IMR-90 (cell line): Measurements from ENCODE around the gene HMG20A. TPM values are rescaled to one million over a fixed set of nuclear protein-coding genes. Genes with fewer than 3 reads are reported as not detected.

Source experiments
- ATAC-seq: fragments of 200-7000 bp; cut with Tn5 transposase; 2 replicates; pipeline ENCODE4 v1.9.1; 2020; ENCODE audit warnings: low read depth, mild to moderate bottlenecking, moderate library complexity
- BruUV-seq: library from RNA; stranded (reverse); fragments of 400-500 nt; replicated peaks from 2 replicates; lab custom pipeline; 2021; lab: Mats Ljungman, UMichigan
- CTCF ChIA-PET: fragments of 300-600 bp; formaldehyde crosslinking; extraction: SDS; loops from one replicate; lab custom pipeline; 2021; ENCODE audit warnings: antibody characterized with exemption; lab: Yijun Ruan, JAX
- POLR2A ChIA-PET: fragments of 300-600 bp; sonication (Branson Sonifier 250); formaldehyde crosslinking; loops from one replicate; lab custom pipeline; 2022; ENCODE audit warnings: antibody characterized with exemption; ENCODE audit not compliant: unreplicated experiment; lab: Charles Lee
- DNase-seq: peaks from one replicate; pipeline ENCODE4 v3.0.0; 2013
- H2AFZ ChIP-seq: replicated peaks from 2 replicates; pipeline ENCODE3; 2013; ENCODE audit warnings: low read length, mild to moderate bottlenecking; ENCODE audit not compliant: poor library complexity
- H2AK5ac ChIP-seq: 2 replicates; pipeline ENCODE4 v1.6.1; 2013; ENCODE audit warnings: low read depth, low read length, inconsistent platforms
- H2AK9ac ChIP-seq: replicated peaks from 2 replicates; pipeline ENCODE3; 2013; ENCODE audit warnings: mild to moderate bottlenecking, low read depth, low read length, moderate library complexity; ENCODE audit not compliant: poor library complexity
- H2BK120ac ChIP-seq: 2 replicates; pipeline ENCODE4 v1.6.1; 2013; ENCODE audit warnings: low read depth, low read length, inconsistent platforms
- H2BK15ac ChIP-seq: 3 replicates; pipeline ENCODE4 v1.6.1; 2013; ENCODE audit warnings: low read depth, low read length, inconsistent platforms
- H2BK20ac ChIP-seq: 2 replicates; pipeline ENCODE4 v1.6.1; 2013; ENCODE audit warnings: low read depth, mild to moderate bottlenecking, inconsistent platforms, low read length, moderate library complexity
- H2BK5ac ChIP-seq: 2 replicates; pipeline ENCODE4 v1.6.1; 2013; ENCODE audit warnings: mild to moderate bottlenecking, low read depth, low read length, inconsistent platforms; ENCODE audit not compliant: poor library complexity, severe bottlenecking
- H3K14ac ChIP-seq: replicated peaks from 2 replicates; pipeline ENCODE4 v1.6.1; 2013; ENCODE audit warnings: low read depth, low read length, inconsistent platforms
- H3K18ac ChIP-seq: 2 replicates; pipeline ENCODE4 v1.6.1; 2013; ENCODE audit warnings: low read depth, low read length, control low read depth
- H3K23ac ChIP-seq: 2 replicates; pipeline ENCODE4 v1.6.1; 2013; ENCODE audit warnings: low read depth, low read length, inconsistent platforms
- H3K27ac ChIP-seq: 2 replicates; pipeline ENCODE4 v1.5.1; 2013; ENCODE audit warnings: mild to moderate bottlenecking, control low read depth, low read length; ENCODE audit not compliant: insufficient read depth
- H3K27me3 ChIP-seq: 2 replicates; pipeline ENCODE4 v1.6.1; 2013; ENCODE audit warnings: low read length; ENCODE audit not compliant: control insufficient read depth, insufficient read depth
- H3K36me3 ChIP-seq: 2 replicates; pipeline ENCODE4 v1.6.1; 2013; ENCODE audit warnings: low read length, mixed read lengths; ENCODE audit not compliant: control insufficient read depth, insufficient read depth
- H3K4ac ChIP-seq: 2 replicates; pipeline ENCODE4 v1.6.1; 2013; ENCODE audit warnings: low read depth, low read length, inconsistent platforms
- H3K4me1 ChIP-seq: 2 replicates; pipeline ENCODE4 v1.6.1; 2013; ENCODE audit warnings: low read length, mixed read lengths; ENCODE audit not compliant: control insufficient read depth, insufficient read depth
- H3K4me2 ChIP-seq: 2 replicates; pipeline ENCODE4 v1.6.1; 2013; ENCODE audit warnings: low read depth, mild to moderate bottlenecking, control low read depth, low read length, moderate library complexity
- H3K4me3 ChIP-seq: 2 replicates; pipeline ENCODE4 v1.5.1; 2013; ENCODE audit warnings: low read depth, mild to moderate bottlenecking, control low read depth, low read length, moderate library complexity; ENCODE audit not compliant: insufficient read depth
- H3K56ac ChIP-seq: 2 replicates; pipeline ENCODE4 v1.6.1; 2013; ENCODE audit warnings: low read length, inconsistent platforms; ENCODE audit not compliant: insufficient read depth; ENCODE audit errors: extremely low read depth
- H3K79me1 ChIP-seq, 2 experiments: 2 replicates each; pipeline ENCODE4 v1.6.1; 2013; ENCODE audit warnings: low read length in 2 of 2, inconsistent platforms in 1 of 2, low read depth in 1 of 2
- H3K9ac ChIP-seq: 2 replicates; pipeline ENCODE4 v1.6.1; 2013; ENCODE audit warnings: low read depth, low read length, control low read depth
- H3K9me1 ChIP-seq: 2 replicates; pipeline ENCODE4 v1.6.1; 2013; ENCODE audit warnings: low read length, inconsistent platforms; ENCODE audit not compliant: insufficient read depth
- H3K9me3 ChIP-seq: 2 replicates; pipeline ENCODE4 v1.6.1; 2013; ENCODE audit warnings: low read length; ENCODE audit not compliant: control insufficient read depth, insufficient read depth
- H4K20me1 ChIP-seq: 2 replicates; pipeline ENCODE4 v1.6.1; 2013; ENCODE audit warnings: low read length, inconsistent platforms; ENCODE audit not compliant: insufficient read depth
- H4K5ac ChIP-seq: 2 replicates; pipeline ENCODE4 v1.6.1; 2013; ENCODE audit warnings: mild to moderate bottlenecking, low read depth, low read length, control low read depth
- H4K8ac ChIP-seq, 2 experiments: 2 replicates each; pipeline ENCODE4 v1.6.1; 2013; ENCODE audit warnings: low read depth in 2 of 2, low read length in 2 of 2, control low read depth in 1 of 2, inconsistent platforms in 1 of 2
- H4K91ac ChIP-seq: 2 replicates; pipeline ENCODE4 v1.6.1; 2013; ENCODE audit warnings: low read depth, low read length, inconsistent platforms; ENCODE audit not compliant: insufficient read depth
- BHLHE40 ChIP-seq: fragments of 150-350 bp; IDR thresholded peaks from 2 replicates; pipeline ENCODE4 v1.6.1; 2016; ENCODE audit warnings: mild to moderate bottlenecking, low read depth, low read length
- MXI1 ChIP-seq: IDR thresholded peaks from 2 replicates; pipeline ENCODE4 v1.6.1; 2012; ENCODE audit warnings: low read depth, mild to moderate bottlenecking, low read length, moderate library complexity, borderline replicate concordance
- POLR2A ChIP-seq: IDR thresholded peaks from 2 replicates; pipeline ENCODE4 v1.6.1; 2012; ENCODE audit warnings: mild to moderate bottlenecking, low read depth, low read length
- RCOR1 ChIP-seq: IDR thresholded peaks from 2 replicates; pipeline ENCODE4 v1.6.1; 2012; ENCODE audit warnings: mild to moderate bottlenecking, low read length, improper control_type of control experiment; ENCODE audit not compliant: insufficient replicate concordance
- SMC3 ChIP-seq: fragments of 150-350 bp; IDR thresholded peaks from 2 replicates; pipeline ENCODE4 v1.6.1; 2016; ENCODE audit warnings: low read depth, mild to moderate bottlenecking, antibody characterized with exemption, low read length, moderate library complexity
- WGBS, 2 experiments: methylation state at CpG; one replicate each; pipeline versions ENCODE4 v1.1.5 to v1.1.7; 2013; ENCODE audit warnings: missing lambda C conversion rate in 2 of 2; ENCODE audit not compliant: insufficient read length in 1 of 2; ENCODE audit errors: extremely low coverage in 2 of 2; 5-methylcytosine and 5-hydroxymethylcytosine counted together
- dilution Hi-C: fragments of 300-500 bp; cut with HindIII; formaldehyde crosslinking; loops from one replicate; pipeline ENCODE4 v1.14.3; 2018; ENCODE audit warnings: low sequenced_read_pairs; ENCODE audit not compliant: unreplicated experiment
- in situ Hi-C: fragments of 300-500 bp; cut with MboI; formaldehyde crosslinking; loops from 3 replicates; pipeline ENCODE4 v1.14.3; 2019; ENCODE audit warnings: low sequenced_read_pairs, inconsistent platforms, mixed read lengths
- intact Hi-C: fragments of 100-400 bp; cut with micrococcal nuclease; formaldehyde crosslinking; loops from 2 replicates; pipeline ENCODE4 v1.10.0; 2022
- polyA plus RNA-seq, 3 experiments: library from polyadenylated mRNA; depleted of rRNA; stranded (reverse); fragments of >200 nt; gene quantifications; 2 replicates each; pipeline ENCODE4 v1.2.3, GENCODE V29; 2012; ENCODE audit warnings: low replicate concordance in 1 of 3
- total RNA-seq: library from RNA; depleted of rRNA; stranded (reverse); fragments of >200 nt; gene quantifications from 2 replicates; pipeline ENCODE4 v1.2.3, GENCODE V29; 2012
- TF ChIP-seq, protein P1 (sequence below): fragments of 150-350 bp; IDR thresholded peaks from 2 replicates; pipeline ENCODE4 v1.6.1; 2017; ENCODE audit warnings: mild to moderate bottlenecking, antibody characterized with exemption, low read length, low read depth
- TF ChIP-seq, protein P2 (sequence below): fragments of 150-350 bp; IDR thresholded peaks from 2 replicates; pipeline ENCODE4 v1.6.1; 2016; ENCODE audit warnings: low read depth, mild to moderate bottlenecking, low read length, moderate library complexity, borderline replicate concordance

The HMG20A gene
- total and polyA plus RNA-seq, 2 of the 4 experiments (the other 2 are of a cell fraction): 22.3 to 25.3 TPM

DNA sequence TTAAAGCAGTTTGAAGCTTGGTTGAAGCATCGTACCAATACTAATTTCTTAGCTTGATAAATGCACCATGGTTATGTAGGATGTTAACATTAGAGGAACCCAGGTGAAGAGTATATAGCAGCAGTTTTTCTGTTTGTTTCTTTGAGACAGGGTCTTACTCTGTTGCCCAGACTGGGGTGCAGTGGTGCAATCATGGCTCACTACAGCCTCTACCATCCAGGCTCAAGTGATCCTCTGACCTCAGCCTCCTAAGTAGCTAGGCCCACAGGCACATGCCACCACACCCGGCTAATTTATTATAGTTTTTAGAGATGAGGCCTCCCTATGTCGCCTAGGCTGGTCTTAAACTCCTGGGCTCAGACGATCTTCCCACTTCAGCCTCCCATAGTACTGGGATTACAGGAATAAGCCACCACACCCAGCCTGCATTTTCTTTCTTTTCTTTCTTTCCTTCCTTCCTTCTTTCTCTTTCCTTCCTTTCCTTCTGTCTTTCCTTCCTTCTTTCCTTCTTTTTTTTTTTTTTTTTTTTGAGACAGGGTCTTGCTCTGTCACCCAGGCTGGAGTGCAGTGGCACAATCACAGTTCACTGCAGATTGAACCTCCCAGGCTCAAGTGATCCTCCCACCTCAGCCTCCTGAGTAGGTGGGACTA, 6.9 kb upstream of the HMG20A start:
- no peak for TF ChIP-seq RCOR1
- TF ChIP-seq, protein P1, sequence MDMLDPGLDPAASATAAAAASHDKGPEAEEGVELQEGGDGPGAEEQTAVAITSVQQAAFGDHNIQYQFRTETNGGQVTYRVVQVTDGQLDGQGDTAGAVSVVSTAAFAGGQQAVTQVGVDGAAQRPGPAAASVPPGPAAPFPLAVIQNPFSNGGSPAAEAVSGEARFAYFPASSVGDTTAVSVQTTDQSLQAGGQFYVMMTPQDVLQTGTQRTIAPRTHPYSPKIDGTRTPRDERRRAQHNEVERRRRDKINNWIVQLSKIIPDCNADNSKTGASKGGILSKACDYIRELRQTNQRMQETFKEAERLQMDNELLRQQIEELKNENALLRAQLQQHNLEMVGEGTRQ: no peak
- TF ChIP-seq BHLHE40: no peak
- no peak for TF ChIP-seq MXI1
- TF ChIP-seq, protein P2, sequence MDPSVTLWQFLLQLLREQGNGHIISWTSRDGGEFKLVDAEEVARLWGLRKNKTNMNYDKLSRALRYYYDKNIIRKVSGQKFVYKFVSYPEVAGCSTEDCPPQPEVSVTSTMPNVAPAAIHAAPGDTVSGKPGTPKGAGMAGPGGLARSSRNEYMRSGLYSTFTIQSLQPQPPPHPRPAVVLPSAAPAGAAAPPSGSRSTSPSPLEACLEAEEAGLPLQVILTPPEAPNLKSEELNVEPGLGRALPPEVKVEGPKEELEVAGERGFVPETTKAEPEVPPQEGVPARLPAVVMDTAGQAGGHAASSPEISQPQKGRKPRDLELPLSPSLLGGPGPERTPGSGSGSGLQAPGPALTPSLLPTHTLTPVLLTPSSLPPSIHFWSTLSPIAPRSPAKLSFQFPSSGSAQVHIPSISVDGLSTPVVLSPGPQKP: no peak
- no peak for TF ChIP-seq SMC3
- TF ChIP-seq POLR2A: no peak
- WGBS, 2 experiments: no CpG with 5 or more reads among the region's 4 CpGs

More for the DNA sequence above, 6.9 kb upstream of the HMG20A start:
- Histone ChIP-seq H3K27me3 (no peaks in the 10 kb centered on the region), H3K23ac (no peak overlapping the region), H4K8ac (no peak overlapping the region), H2BK15ac (no peak overlapping the region), H3K4me1 (peaks cover 14% of the 10 kb centered on the region), H3K9me1 (peaks cover 14% of the 10 kb centered on the region), H2AK5ac (no peak overlapping the region), H2AFZ (no peak overlapping the region), H4K91ac (no peak overlapping the region), H3K14ac (no peak overlapping the region), H3K56ac (no peak overlapping the region), H3K4me3 (no peak overlapping the region), H2BK20ac (no peak overlapping the region), H3K36me3 (no peaks in the 10 kb centered on the region), H4K5ac (no peak overlapping the region), H4K20me1 (peaks cover 91% of the 10 kb centered on the region), H3K18ac (no peak overlapping the region), H2BK5ac (no peak overlapping the region), H2BK120ac (no peak overlapping the region), H3K9ac (no peak overlapping the region), H3K9me3 (no peaks in the 10 kb centered on the region), H3K27ac (no peak overlapping the region), H3K4me2 (no peak overlapping the region), H2AK9ac (no peak overlapping the region), H3K4ac (no peak overlapping the region), H3K79me1 (peaks cover 13 to 83% of the 10 kb centered on the region in 2 experiments; a peak in 3 of 4 replicates)
- dilution Hi-C loops (no loop called here), intact Hi-C loops (no loop called here), in situ Hi-C loops (no loop called here)
- no peak for DNase-seq
- POLR2A ChIA-PET: no interaction called here
- ATAC-seq: no peak
- BruUV-seq: no TSS peak
- CTCF ChIA-PET: interaction anchor here (0.6 kb wide), 1 partner anchor 16 kb away, joined by 3 read pairs; no protein-coding TSS in a partner anchor
